ENCODE results near the gene GRIN2A. TPM values are rescaled to one million over a fixed set of nuclear protein-coding genes. Genes with fewer than 3 reads are reported as not detected.
A peak's percentile ranks its signal among the peaks of the same experiment; 100 is the strongest.

GRIN2A gene
- total RNA-seq, result 0.56 TPM
- long read RNA-seq, partial matches to known transcripts, result 0 of 1 reads
- long read RNA-seq, other reads (novel, unspliced or antisense), result 1 of 1 reads

- Histone ChIP-seq H3K27ac (no peak within 1 kb of the TSS), H3K4me3 (peak within 1 kb of the TSS; percentile 44), H3K27me3 (ENCODE audit: low read depth) (peaks cover 48% of the 10 kb centered on the region), H3K4me1 (peaks cover 24% of the 10 kb centered on the region), H3K36me3 (no peaks in the 10 kb centered on the region), H3K9me3 (no peaks in the 10 kb centered on the region)
- intact Hi-C loops (cut with DNase I), result no loop called here
- ATAC-seq, result peak in 1 of 2 donors; percentile 12
- no peak for TF ChIP-seq CTCF (IDR thresholded peaks at IDR 0.05)
- DNase-seq, result no peak
Measured at GRCh38 chr16:10182222-10183053, at the start of gene GRIN2A. Gene GRIN2A (minus strand): TSS chr16:10182428. CDS start chr16:10180411, 2,017 bp downstream.

- DNase-seq, result no peak
- Histone ChIP-seq H3K27me3 (ENCODE audit: low read depth) (peaks cover 5% of the 10 kb centered on the region), H3K36me3 (no peaks in the 10 kb centered on the region), H3K9me3 (peaks cover 10% of the 10 kb centered on the region), H3K4me3 (no peak overlapping the region), H3K27ac (no peak overlapping the region), H3K4me1 (no peaks in the 10 kb centered on the region)
- intact Hi-C loops (cut with DNase I), result no loop called here
- no peak for ATAC-seq
- no peak for TF ChIP-seq CTCF (IDR thresholded peaks at IDR 0.05)
Measured at GRCh38 chr16:10231563-10231962, 49.3 kb upstream of the GRIN2A start.

GRCh38 chr16:10228779-10229178 is 46.6 kb upstream of the GRIN2A start:
- intact Hi-C loops (cut with DNase I), result no loop called here
- DNase-seq, result no peak
- Histone ChIP-seq H3K27me3 (ENCODE audit: low read depth) (peaks cover 12% of the 10 kb centered on the region), H3K36me3 (no peaks in the 10 kb centered on the region), H3K27ac (no peak overlapping the region), H3K9me3 (peaks cover 10% of the 10 kb centered on the region), H3K4me1 (no peaks in the 10 kb centered on the region), H3K4me3 (no peak overlapping the region)
- no peak for ATAC-seq
- no peak for TF ChIP-seq CTCF (IDR thresholded peaks at IDR 0.05)

- H3K36me3 ChIP-seq, result no peaks in the 10 kb centered on the region
- peaks cover 12% of the 10 kb centered on the region for H3K27me3 ChIP-seq (ENCODE audit: low read depth)
- no peaks in the 10 kb centered on the region for H3K4me1 ChIP-seq
- H3K9me3 ChIP-seq, result no peaks in the 10 kb centered on the region
- TF ChIP-seq CTCF (IDR thresholded peaks at IDR 0.05), result no peak
- no peak overlapping the region for H3K27ac ChIP-seq
- intact Hi-C loops (cut with DNase I), result no loop called here
- DNase-seq (no peak), ATAC-seq (no peak)
- no peak overlapping the region for H3K4me3 ChIP-seq
Measured at GRCh38 chr16:10226987-10227306, 44.7 kb upstream of the GRIN2A start.

- H3K4me3 ChIP-seq, result no peak overlapping the region
- no peak for TF ChIP-seq CTCF (IDR thresholded peaks at IDR 0.05)
- ATAC-seq, result no peak
- no peak overlapping the region for H3K27ac ChIP-seq
- H3K9me3 ChIP-seq, result no peaks in the 10 kb centered on the region
- DNase-seq, result no peak
- H3K4me1 ChIP-seq, result no peaks in the 10 kb centered on the region
- intact Hi-C loops (cut with DNase I), result no loop called here
- no peaks in the 10 kb centered on the region for H3K36me3 ChIP-seq
- peaks cover 12% of the 10 kb centered on the region for H3K27me3 ChIP-seq (ENCODE audit: low read depth)
Measured at GRCh38 chr16:10226141-10226986, 44.1 kb upstream of the GRIN2A start.

All from lower lobe of right lung (tissue), 2 donors.